BE2C (cell line): ENCODE results near the gene METRNL.
"Not testable (repeated sequence)": the region's sequence is repeated elsewhere in the genome, so short reads cannot be mapped to it uniquely, and the experiment has no call there.

Source experiments
- DNase-seq: peaks from one replicate; pipeline ENCODE4 v3.0.0-alpha.2; 2020
- H3K27me3 ChIP-seq: fragments of 250-450 bp; sonication (Bioruptor Pico); 2 replicates; pipeline ENCODE4 v1.5.1; 2020; ENCODE audit warnings: mild to moderate bottlenecking
- H3K36me3 ChIP-seq: fragments of 250-450 bp; sonication (Bioruptor Pico); 2 replicates; pipeline ENCODE4 v1.5.1; 2020; ENCODE audit warnings: mild to moderate bottlenecking
- H3K4me1 ChIP-seq: fragments of 250-450 bp; sonication (Bioruptor Pico); 2 replicates; pipeline ENCODE4 v1.5.1; 2020
- H3K4me3 ChIP-seq: 2 replicates; pipeline ENCODE4 v1.5.1; 2011; ENCODE audit warnings: low read depth, low read length
- H3K9me3 ChIP-seq: fragments of 250-450 bp; sonication (Bioruptor Pico); 2 replicates; pipeline ENCODE4 v1.5.1; 2020
- TF ChIP-seq, protein P1 (sequence below): IDR thresholded peaks from 2 replicates; pipeline ENCODE4 v1.5.1; 2012; ENCODE audit warnings: mild to moderate bottlenecking, low read depth, low read length

The METRNL gene

DNA sequence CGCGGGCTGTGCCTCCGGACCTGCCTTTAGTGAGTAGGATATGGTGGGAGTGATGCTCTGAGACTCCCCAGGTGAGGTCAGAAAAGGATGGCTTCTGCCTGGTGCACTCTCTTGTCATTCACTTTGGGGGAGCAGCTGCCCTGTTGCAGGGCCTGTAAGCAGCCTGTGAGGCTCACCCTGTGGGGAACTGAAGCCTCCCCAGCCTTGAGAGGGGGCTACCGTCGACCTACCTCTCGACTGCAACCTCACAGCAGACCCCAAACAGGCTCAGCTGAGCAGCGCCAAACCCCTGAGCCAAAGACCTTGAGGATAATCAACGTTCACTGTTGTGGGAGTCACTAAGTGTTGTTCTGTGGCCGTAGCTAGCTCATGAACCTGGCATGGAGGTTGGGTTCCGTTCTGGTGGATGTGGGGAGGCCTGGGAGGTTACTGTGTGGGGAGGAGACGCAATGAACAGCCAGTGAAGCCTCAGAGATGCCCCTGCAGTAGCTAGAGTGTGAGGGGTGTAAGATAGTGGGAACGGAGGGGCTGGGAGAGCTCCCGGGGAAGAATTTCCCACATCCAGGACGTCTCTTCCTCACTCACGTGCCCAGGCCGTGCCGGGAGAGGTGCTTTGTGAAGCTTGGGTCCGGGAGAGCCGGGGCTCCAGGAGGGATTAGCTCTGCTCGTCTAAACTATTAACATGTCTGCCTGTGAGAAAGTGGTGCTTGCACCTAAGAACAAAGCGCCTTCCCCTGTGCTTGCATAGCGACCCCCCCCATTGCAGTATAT lies 38.8 kb downstream of the METRNL start:
- Histone ChIP-seq H3K27me3 (peaks cover 10% of the 10 kb centered on the region), H3K4me3 (no peak overlapping the region), H3K36me3 (no peaks in the 10 kb centered on the region), H3K9me3 (no peaks in the 10 kb centered on the region; the same call in 1 of the 2 replicates), H3K4me1 (no peaks in the 10 kb centered on the region)
- no peak for DNase-seq
- TF ChIP-seq, protein P1, sequence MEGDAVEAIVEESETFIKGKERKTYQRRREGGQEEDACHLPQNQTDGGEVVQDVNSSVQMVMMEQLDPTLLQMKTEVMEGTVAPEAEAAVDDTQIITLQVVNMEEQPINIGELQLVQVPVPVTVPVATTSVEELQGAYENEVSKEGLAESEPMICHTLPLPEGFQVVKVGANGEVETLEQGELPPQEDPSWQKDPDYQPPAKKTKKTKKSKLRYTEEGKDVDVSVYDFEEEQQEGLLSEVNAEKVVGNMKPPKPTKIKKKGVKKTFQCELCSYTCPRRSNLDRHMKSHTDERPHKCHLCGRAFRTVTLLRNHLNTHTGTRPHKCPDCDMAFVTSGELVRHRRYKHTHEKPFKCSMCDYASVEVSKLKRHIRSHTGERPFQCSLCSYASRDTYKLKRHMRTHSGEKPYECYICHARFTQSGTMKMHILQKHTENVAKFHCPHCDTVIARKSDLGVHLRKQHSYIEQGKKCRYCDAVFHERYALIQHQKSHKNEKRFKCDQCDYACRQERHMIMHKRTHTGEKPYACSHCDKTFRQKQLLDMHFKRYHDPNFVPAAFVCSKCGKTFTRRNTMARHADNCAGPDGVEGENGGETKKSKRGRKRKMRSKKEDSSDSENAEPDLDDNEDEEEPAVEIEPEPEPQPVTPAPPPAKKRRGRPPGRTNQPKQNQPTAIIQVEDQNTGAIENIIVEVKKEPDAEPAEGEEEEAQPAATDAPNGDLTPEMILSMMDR = no peak

DNA sequence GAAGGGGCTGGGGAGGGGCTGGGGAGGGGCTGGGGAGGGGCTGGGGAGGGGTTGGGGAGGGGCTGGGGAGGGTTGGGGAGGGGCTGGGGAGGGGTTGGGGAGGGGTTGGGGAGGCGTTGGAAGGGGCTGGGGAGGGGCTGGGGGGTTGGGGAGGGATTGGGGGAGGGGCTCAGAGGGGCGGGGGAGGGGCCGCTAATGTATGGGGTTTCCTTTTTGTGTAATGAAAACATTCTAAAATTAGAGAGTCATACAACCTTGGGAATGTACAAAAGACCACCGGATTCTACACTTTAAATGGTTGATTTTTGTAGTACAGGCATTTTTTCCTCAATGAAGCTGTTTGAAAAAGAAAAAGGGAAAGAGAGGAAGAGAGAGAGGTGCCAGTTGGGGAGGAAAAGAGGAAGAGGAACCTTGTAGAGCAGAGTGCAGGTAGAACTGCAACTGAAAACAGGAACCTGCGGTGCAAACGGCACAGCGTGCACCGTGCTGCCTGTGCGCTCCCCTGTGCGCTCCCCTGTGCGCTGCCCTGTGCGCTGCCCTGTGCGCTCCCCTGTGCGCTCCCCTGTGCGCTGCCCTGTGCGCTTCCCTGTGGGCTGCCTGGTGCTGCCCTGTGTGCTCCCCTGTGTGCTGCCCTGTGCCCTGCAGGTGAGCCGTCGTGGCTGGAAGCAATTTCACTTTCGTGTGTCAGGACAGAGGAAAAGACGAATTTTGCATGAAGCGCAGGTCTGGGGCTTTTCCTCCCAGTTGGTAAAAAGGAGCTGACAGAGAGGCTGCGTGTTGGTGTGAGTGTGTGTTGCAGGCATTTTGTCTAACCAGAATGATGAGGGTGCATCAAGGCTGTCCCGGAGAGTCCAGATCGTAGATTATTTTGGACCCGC lies 40.8 kb downstream of the METRNL start:
- no peak for DNase-seq

DNA sequence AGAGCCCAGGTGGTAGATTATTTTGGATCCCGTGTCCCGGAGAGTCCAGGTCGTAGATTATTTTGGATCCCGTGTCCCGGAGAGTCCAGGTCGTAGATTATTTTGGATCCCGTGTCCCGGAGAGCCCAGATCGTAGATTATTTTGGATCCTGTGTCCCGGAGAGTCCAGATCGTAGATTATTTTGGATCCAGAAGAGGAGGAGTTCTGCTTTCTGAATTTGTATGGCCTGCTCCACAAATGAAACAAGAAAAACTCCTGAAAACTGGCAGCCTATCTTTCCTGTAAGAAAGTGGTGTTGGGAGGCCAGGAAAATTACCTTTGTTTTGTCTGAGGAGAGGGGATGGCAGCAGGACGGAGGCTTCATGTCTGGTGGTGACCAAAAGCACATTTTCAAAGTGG lies 42.1 kb downstream of the METRNL start:
- not testable (repeated sequence) for H3K9me3 ChIP-seq, H3K4me3 ChIP-seq, H3K4me1 ChIP-seq, H3K36me3 ChIP-seq, DNase-seq
- peaks cover 28% of the 10 kb centered on the region for H3K27me3 ChIP-seq

More for the DNA sequence above, 40.8 kb downstream of the METRNL start:
- H3K4me3 ChIP-seq = no peak overlapping the region
- H3K9me3 ChIP-seq = no peaks in the 10 kb centered on the region; the same call in 1 of the 2 replicates
- no peaks in the 10 kb centered on the region for H3K4me1 ChIP-seq
- TF ChIP-seq, protein P1 = no peak
- peaks cover 15% of the 10 kb centered on the region for H3K27me3 ChIP-seq
- no peaks in the 10 kb centered on the region for H3K36me3 ChIP-seq

DNA sequence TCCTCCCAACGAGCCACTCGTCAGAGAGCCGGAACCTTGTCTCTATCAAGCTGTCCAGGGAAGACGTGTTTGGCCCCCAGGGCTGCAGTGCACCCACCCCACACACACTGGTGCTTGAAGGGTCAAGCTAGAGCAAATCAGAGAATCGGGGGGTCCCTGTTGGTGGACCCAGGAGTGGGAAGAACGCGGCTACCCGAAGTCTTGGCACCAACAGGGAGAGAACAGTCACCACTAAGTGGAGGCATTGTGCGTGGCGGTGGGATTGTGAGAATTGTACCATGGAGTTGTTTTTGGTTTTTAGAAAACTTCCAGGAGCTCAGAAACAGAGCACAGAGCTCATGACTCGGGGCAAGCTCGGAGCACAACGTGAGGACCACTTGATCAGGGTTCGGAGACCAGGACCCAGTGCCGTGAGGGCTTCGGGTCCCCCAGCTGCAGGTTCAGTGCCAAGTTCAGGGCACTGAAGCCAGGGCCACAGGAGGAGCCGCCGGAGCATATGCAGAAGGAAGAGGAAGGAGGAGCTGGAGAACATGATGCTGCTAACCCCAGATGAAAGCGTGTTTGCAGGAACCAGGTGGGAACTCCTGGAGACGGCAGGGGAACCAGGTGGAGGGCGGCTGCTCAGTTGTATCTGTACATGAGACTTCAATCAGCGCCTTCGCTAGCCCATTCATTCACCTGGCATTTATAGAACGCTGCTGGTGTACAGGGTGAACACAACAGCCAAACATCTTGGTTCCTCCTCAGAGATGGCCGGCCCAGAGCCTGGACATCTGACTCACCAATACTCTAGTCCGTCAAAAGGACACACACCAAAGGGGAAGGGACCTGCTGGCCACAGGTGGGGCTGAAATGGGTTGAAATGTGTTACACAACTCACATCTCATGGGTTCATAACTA lies 42.8 kb downstream of the METRNL start:
- peaks cover 33% of the 10 kb centered on the region for H3K27me3 ChIP-seq
- H3K4me1 ChIP-seq = no peaks in the 10 kb centered on the region
- DNase-seq = no peak
- TF ChIP-seq, protein P1 = no peak
- H3K36me3 ChIP-seq = no peaks in the 10 kb centered on the region
- H3K4me3 ChIP-seq = no peak overlapping the region
- H3K9me3 ChIP-seq = no peaks in the 10 kb centered on the region

DNA sequence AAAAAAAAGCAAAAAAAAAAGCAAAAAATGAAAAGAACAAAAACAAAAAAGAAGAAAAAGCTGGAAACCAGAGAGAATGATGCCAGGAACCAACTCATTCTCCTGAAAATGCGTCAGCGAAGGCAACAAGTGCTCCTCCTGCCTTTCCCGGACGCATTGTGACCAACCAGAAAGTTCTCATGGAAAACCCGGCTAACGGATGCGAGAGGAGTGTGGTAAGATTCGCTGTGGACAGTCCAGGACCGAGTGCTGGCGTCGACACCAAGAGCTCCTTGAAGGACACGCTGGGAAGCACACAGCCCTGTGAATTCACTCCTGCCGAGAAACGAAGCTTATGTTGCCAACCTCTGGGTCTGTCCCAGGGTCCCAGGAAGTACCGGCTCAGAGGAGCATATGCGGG lies 43.4 kb downstream of the METRNL start:
- Histone ChIP-seq H3K27me3 (peaks cover 33% of the 10 kb centered on the region), H3K4me1 (no peaks in the 10 kb centered on the region), H3K9me3 (no peaks in the 10 kb centered on the region), H3K36me3 (no peaks in the 10 kb centered on the region), H3K4me3 (no peak overlapping the region)
- TF ChIP-seq, protein P1 = no peak
- no peak for DNase-seq
